SK-N-SH treated with all-trans-retinoic acid at 6 μM for 48 hours (cell line): ENCODE measurements around the gene ZBTB16.

Experiments
- BACH2 ChIP-seq: fragments of 250-450 bp; sonication (Bioruptor Pico); IDR thresholded peaks from 2 replicates; pipeline ENCODE4 v1.9.0; 2021; ENCODE audit warnings: mild to moderate bottlenecking, borderline replicate concordance
- TCF4 ChIP-seq: fragments of 250-450 bp; sonication (Bioruptor Pico); IDR thresholded peaks from 2 replicates; pipeline ENCODE4 v1.8.0; 2021; ENCODE audit warnings: mild to moderate bottlenecking, moderate library complexity, borderline replicate concordance
- TOX ChIP-seq: fragments of 250-450 bp; sonication (Bioruptor Pico); IDR thresholded peaks from 2 replicates; pipeline ENCODE4 v1.8.0; 2021; ENCODE audit warnings: mild to moderate bottlenecking, moderate library complexity, borderline replicate concordance
- ZC3H10 ChIP-seq: fragments of 250-450 bp; sonication (Bioruptor Pico); IDR thresholded peaks from 2 replicates; pipeline ENCODE4 v1.5.1; 2021; ENCODE audit warnings: mild to moderate bottlenecking, moderate library complexity
- ZFP30 ChIP-seq: fragments of 450-650 bp; formaldehyde crosslinking; IDR thresholded peaks from 2 replicates; pipeline ENCODE4 v1.5.0; 2022; ENCODE audit warnings: mild to moderate bottlenecking, moderate library complexity
- ZNF565 ChIP-seq: fragments of 450-650 bp; formaldehyde crosslinking; conservative IDR thresholded peaks from 2 replicates; pipeline ENCODE4 v1.5.0; 2020; ENCODE audit warnings: low read depth, mild to moderate bottlenecking, moderate library complexity
- ZNF70 ChIP-seq: fragments of 450-650 bp; formaldehyde crosslinking; IDR thresholded peaks from 2 replicates; pipeline ENCODE4 v1.5.0; 2020; ENCODE audit warnings: mild to moderate bottlenecking, moderate library complexity

- TF ChIP-seq ZNF565 (no peak), TCF4 (CRISPR knock-in tag) (no peak), ZNF70 (no peak), ZFP30 (CRISPR knock-in tag) (no peak), ZC3H10 (CRISPR knock-in tag) (no peak), TOX (CRISPR knock-in tag) (no peak), BACH2 (no peak)
Observed at GRCh38 chr11:114169321-114169749, 109.8 kb downstream of the ZBTB16 start.
